TTC549 (cell line): ENCODE data around the gene NNMT.

Source experiments
- FAIRE-seq: peaks from 2 replicates; lab custom pipeline; 2012; peaks lifted over from hg19 to GRCh38; lab: Jason Lieb, UNC

NNMT gene

GRCh38 chr11:114284914-114285313, 11.3 kb upstream of the NNMT start:
- no peak for FAIRE-seq

- FAIRE-seq: no peak
Observed at GRCh38 chr11:114285599-114285998, 10.6 kb upstream of the NNMT start.

- no peak for FAIRE-seq
Observed at GRCh38 chr11:114286229-114286628, 10.0 kb upstream of the NNMT start.

GRCh38 chr11:114287154-114287553, 9.0 kb upstream of the NNMT start:
- FAIRE-seq: no peak

- FAIRE-seq: no peak
Observed at GRCh38 chr11:114288136-114288535, 8.1 kb upstream of the NNMT start.

- no peak for FAIRE-seq
Observed at GRCh38 chr11:114289779-114290178, 6.4 kb upstream of the NNMT start.

GRCh38 chr11:114290503-114291235, 5.5 kb upstream of the NNMT start:
- FAIRE-seq: no peak

GRCh38 chr11:114291381-114291780, 4.8 kb upstream of the NNMT start:
- FAIRE-seq: no peak

GRCh38 chr11:114291842-114292680, 4.1 kb upstream of the NNMT start:
- FAIRE-seq: no peak

GRCh38 chr11:114293201-114293711, 2.9 kb upstream of the NNMT start:
- no peak for FAIRE-seq

- FAIRE-seq: no peak
Observed at GRCh38 chr11:114296605-114297372, 590 bp downstream of the NNMT start.

- no peak for FAIRE-seq
Observed at GRCh38 chr11:114297806-114298709, 1.9 kb downstream of the NNMT start.

GRCh38 chr11:114298710-114299109, 2.5 kb downstream of the NNMT start:
- FAIRE-seq: no peak

GRCh38 chr11:114301088-114301487, 4.9 kb downstream of the NNMT start:
- FAIRE-seq: no peak

- FAIRE-seq: no peak
Observed at GRCh38 chr11:114301927-114302326, 5.7 kb downstream of the NNMT start.

- no peak for FAIRE-seq
Observed at GRCh38 chr11:114302663-114303062, 6.5 kb downstream of the NNMT start.

GRCh38 chr11:114304065-114304464, 7.9 kb downstream of the NNMT start:
- no peak for FAIRE-seq

- FAIRE-seq: no peak
Observed at GRCh38 chr11:114304969-114305368, 8.8 kb downstream of the NNMT start.

GRCh38 chr11:114307524-114308203, 11.5 kb downstream of the NNMT start:
- FAIRE-seq: no peak

GRCh38 chr11:114308689-114309089, 12.5 kb downstream of the NNMT start:
- no peak for FAIRE-seq

- FAIRE-seq: no peak
Observed at GRCh38 chr11:114309517-114309916, 13.3 kb downstream of the NNMT start.
